Retina (tissue), 1 donor: ENCODE data around the gene SOSTDC1.
"Not testable (repeated sequence)": the region's sequence is repeated elsewhere in the genome, so short reads cannot be mapped to it uniquely, and the experiment has no call there.

Experiments
- DNase-seq: peaks from one replicate; pipeline ENCODE4 v3.0.0-alpha.2; 2016

The SOSTDC1 gene

DNA sequence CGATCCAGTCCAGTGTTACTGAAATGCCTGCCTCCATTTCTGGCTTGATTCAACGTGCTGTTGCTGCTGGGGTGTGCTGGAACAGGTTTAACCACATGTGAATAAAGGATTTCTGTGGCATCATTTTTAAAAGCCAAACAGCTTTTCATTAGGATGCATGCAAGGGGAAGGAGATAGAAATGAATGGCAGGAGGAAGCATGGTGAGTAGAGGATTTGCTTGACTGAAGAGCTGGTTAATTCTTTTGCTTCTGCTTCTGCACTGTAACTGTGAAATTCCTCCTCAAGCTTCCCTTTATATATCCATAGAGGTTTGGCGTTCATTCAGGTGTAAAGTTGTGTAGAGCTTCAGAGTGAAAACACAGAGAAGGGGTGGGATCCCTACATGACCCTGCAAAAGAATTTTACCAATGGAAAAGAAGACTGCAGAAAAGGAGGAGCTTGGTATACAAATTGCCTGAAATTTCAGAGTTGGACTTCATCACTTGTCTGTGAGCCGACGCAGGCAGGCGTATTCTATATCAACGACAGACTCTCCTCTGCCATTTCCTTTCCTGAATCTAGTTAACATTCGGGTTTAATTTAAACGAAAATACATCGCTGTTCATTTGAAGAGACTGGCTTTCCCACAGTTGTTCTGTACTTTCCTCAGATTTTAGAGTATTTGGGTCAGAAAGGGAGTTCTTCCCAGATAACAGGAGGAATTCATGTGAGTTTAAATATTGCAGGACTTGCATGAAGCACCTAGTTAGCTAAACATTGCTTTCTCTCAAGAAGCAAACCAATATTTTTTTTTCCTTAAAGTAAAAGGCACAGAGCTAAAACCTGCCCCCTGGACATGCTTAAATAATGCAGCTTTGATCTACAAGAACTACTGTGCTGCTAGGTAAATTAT, at the start of gene SOSTDC1:
TSS of gene SOSTDC1 (minus strand) at position 270 of the 893 bp plus-strand sequence. CDS start at position 200, 70 bp downstream.
- DNase-seq, result peak; percentile 56

DNA sequence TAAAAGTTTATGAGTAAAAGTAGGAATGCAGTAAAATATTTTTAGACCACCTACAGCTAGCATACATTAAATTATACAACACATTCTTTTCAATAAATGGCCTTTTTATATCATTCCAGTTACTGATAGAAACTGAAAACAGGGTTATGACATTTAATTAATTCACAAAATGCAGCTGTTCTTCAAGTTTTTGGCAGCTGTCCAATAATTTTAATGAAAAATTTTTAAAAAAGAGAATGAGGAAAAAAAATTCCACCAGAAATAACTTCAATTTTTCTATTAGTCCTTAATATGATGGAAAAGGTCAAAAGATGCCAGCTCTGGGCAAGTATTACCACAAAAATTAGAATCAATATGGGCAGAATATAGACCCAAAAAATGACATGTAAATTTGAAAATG, 49.2 kb upstream of the SOSTDC1 start:
- DNase-seq, result no peak

DNA sequence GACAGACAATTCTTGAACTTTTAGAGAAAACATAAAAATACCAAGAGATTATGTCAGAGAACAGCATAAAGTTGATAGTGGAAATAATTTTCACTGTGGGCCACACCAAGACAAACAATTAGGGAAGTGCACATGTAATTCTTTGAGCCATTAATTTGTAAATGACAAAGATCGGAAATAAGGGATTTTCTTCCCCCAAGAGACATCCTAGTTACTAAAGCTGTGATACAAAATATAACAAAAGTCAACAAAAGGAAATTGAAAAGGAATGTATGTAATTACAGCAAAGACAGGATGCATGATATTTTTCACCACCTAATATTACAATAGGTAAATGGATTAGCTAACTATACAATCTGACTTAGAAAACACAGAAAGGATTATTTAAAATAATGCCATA, 48.7 kb upstream of the SOSTDC1 start:
- no peak for DNase-seq

GRCh38 chr7:16512097-16512496, 46.6 kb upstream of the SOSTDC1 start:
- DNase-seq, result no peak

GRCh38 chr7:16511314-16511713, 45.8 kb upstream of the SOSTDC1 start:
- DNase-seq, result no peak

GRCh38 chr7:16509829-16510228, 44.3 kb upstream of the SOSTDC1 start:
- DNase-seq, result no peak

DNA sequence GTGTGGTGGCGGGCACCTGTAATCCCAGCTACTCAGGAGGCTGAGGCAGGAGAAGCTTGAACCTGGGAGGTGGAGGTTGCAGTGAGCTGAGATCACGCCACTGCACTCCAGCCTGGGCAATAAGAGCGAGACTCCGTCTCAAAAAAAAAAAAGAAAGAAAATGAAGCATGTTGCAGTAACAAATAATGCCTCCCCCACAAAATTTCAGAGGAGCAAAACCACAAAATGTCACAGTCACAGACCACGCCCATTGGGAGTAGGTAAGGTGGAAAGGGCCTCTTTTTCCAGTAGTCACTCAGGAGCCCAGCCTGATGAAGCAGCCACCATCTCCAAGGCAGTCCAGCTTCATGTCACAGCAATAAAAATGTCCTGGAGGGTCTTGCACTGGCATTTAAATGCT, 40.9 kb upstream of the SOSTDC1 start:
- DNase-seq, result not testable (repeated sequence)

DNA sequence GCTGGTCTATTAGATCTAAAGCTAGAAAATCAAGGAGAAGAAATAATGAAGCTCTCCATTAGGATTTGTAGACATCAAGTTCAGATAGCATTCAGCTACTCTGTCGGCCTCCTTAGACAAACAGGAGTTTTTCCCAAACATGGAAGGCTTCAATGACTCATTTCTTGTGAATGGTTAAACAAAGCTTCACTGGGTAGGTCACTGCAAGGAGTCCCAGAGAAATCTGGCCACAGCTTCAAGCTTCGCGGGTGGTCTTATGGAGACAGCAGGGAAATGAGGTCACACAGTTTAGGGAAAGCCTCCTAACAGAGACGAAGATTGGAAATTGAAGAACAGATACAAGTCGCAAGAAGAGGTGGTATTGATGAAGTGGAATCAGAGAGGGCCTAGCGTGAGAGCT, 38.5 kb upstream of the SOSTDC1 start:
- DNase-seq, result no peak

- no peak for DNase-seq
Observed at GRCh38 chr7:16502303-16502702, 36.8 kb upstream of the SOSTDC1 start.

- DNase-seq, result no peak
Observed at GRCh38 chr7:16498122-16498521, 32.6 kb upstream of the SOSTDC1 start.

DNA sequence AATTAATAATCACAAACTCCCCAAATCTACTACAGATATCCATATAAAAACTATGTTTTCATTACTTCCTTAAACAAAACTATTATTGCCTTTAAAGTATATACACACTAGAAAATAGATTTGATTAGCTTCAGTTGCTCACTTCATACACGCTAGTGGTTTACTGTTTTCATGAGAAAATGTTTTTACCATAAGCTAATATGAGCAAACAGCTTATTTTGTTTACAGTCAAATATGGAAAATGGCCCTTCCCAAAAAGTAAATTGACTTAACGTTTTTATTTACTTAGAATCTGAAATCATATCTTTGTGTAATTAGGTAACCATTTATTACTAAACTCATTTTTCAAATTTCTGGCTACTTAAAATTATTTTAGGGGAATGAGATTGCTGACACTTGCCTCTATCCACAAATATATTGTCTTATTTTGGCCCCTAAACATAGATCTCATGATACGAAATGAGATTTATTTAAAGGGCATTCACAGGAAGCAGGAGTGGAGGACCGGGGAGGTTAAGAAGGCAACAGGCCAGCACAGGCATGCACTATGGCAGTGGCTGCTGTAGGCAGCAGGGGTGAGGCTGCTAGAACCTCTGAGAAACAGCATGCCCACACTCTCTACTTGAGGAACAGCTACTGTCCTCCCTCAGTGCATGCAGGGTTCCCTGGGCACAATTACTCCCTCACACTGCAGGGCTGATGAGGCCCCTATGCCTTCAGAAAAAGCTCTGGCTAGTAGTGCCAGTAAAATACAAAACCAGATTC, 29.6 kb upstream of the SOSTDC1 start:
- no peak for DNase-seq

DNA sequence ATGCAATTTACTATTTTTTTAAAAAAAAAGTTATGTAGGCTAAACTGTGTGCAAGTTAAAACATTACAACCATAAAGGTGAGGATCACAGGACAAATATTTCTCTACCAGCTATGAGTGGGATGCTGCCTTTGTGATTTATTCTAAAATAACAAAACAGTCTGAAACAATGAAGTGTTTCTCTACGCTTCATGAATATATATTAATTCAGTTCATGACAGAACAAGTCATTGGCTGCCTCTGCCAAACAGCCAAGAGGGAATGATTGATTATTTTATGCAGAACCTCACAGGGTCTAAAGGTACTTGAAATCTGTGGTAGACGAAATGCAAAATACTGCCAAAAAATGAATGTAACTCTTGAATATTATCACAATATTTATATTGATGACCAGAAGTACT, 29.0 kb upstream of the SOSTDC1 start:
- no peak for DNase-seq

- no peak for DNase-seq
Observed at GRCh38 chr7:16493266-16493665, 27.7 kb upstream of the SOSTDC1 start.

- DNase-seq, result no peak
Observed at GRCh38 chr7:16492513-16493062, 27.1 kb upstream of the SOSTDC1 start.

DNA sequence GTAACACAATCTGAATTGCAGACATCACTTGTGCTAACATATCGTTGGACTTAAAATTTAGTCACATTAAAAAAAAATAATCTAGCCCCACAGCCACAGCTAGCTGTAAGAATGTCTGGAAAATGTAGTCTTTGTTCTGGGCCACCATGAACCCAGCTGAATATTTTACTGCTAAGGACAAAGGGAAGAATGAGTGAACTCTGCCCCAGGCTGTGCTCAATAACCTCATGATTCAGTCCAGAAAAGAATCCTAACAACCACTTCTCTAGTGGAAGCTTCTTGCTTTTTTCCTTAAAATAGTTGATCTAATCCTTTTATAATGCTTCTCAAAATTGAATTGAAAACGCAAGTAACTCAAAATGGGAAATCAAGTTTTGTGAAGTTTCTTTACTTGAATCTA, 25.6 kb upstream of the SOSTDC1 start:
- DNase-seq, result no peak

GRCh38 chr7:16484453-16485158, 19.1 kb upstream of the SOSTDC1 start:
- no peak for DNase-seq

DNA sequence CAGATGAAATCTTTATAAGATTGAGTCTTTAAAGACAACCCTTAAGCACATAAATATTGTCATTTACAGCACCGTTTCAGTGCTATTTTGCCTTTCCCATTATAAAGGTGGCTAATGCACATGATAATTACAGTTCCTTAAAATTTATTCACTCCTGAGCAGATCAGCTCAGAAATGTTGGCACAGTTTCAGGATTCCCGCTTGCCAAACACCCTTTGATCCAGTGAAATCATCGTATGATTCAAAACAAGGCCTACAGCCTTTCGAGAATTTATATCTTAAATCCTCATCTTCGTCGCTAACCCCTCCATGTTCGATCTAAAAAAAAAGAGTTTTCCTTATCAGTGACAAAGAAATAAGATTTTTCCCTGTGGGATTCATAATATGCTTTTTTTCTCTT, 14.1 kb upstream of the SOSTDC1 start:
- no peak for DNase-seq

GRCh38 chr7:16479161-16479560, 13.6 kb upstream of the SOSTDC1 start:
- no peak for DNase-seq

- DNase-seq, result no peak
Observed at GRCh38 chr7:16471933-16472332, 6.4 kb upstream of the SOSTDC1 start.

GRCh38 chr7:16463949-16464715, 1.4 kb downstream of the SOSTDC1 start:
- no peak for DNase-seq

DNA sequence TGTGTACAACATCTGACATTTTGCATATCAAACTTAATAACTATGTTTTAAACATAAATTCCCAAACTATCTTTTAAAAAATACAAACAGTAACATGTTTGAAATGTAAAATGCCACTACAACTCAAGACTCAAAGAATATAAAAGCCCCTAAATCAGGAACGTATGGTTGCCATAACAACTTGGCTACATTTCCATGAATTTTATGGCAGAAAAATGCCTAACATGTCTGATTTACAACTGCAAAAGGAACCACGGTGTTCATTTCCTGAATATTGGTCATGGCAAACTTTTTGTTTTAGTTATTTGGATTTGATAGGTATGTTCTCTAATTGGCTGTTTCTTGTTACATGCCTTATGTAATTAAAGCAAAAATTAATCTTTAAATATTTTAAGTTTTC, 2.0 kb downstream of the SOSTDC1 start:
- DNase-seq, result no peak

- DNase-seq, result peak; percentile 17
Observed at GRCh38 chr7:16462431-16462889, 3.1 kb downstream of the SOSTDC1 start.
